ENCODE data around the gene PHF2.

Gene PHF2

GRCh38 chr9:93652604-93653592, 76.5 kb downstream of the PHF2 start:
- no peak for DNase-seq (ENCODE audit: low read depth in 2 of 2)

GRCh38 chr9:93653760-93654159, 77.4 kb downstream of the PHF2 start:
- DNase-seq (ENCODE audit: low read depth in 2 of 2) = no peak

- no peak for DNase-seq (ENCODE audit: low read depth in 2 of 2)
Observed at GRCh38 chr9:93654351-93654961, 78.1 kb downstream of the PHF2 start.

- no peak for DNase-seq (ENCODE audit: low read depth in 2 of 2)
Observed at GRCh38 chr9:93655621-93656425, 79.4 kb downstream of the PHF2 start.

- DNase-seq (ENCODE audit: low read depth in 2 of 2) = no peak
Observed at GRCh38 chr9:93656426-93657239, 80.2 kb downstream of the PHF2 start.

GRCh38 chr9:93657331-93658111, 81.1 kb downstream of the PHF2 start:
- no peak for DNase-seq (ENCODE audit: low read depth in 2 of 2)

GRCh38 chr9:93658184-93658925, 82.0 kb downstream of the PHF2 start:
- DNase-seq (ENCODE audit: low read depth in 2 of 2) = no peak

- DNase-seq (ENCODE audit: low read depth in 2 of 2) = no peak
Observed at GRCh38 chr9:93659044-93659836, 82.9 kb downstream of the PHF2 start.

- no peak for DNase-seq (ENCODE audit: low read depth in 2 of 2)
Observed at GRCh38 chr9:93659837-93660177, 83.4 kb downstream of the PHF2 start.

GRCh38 chr9:93660352-93661046, 84.1 kb downstream of the PHF2 start:
- no peak for DNase-seq (ENCODE audit: low read depth in 2 of 2)

GRCh38 chr9:93661591-93661990, 85.2 kb downstream of the PHF2 start:
- no peak for DNase-seq (ENCODE audit: low read depth in 2 of 2)

- no peak for DNase-seq (ENCODE audit: low read depth in 2 of 2)
Observed at GRCh38 chr9:93662016-93662638, 85.7 kb downstream of the PHF2 start.

- no peak for DNase-seq (ENCODE audit: low read depth in 2 of 2)
Observed at GRCh38 chr9:93662952-93663572, 86.7 kb downstream of the PHF2 start.

- no peak for DNase-seq (ENCODE audit: low read depth in 2 of 2)
Observed at GRCh38 chr9:93663877-93664548, 87.6 kb downstream of the PHF2 start.

GRCh38 chr9:93664549-93665120, 88.3 kb downstream of the PHF2 start:
- no peak for DNase-seq (ENCODE audit: low read depth in 2 of 2)

- no peak for DNase-seq (ENCODE audit: low read depth in 2 of 2)
Observed at GRCh38 chr9:93665128-93665636, 88.8 kb downstream of the PHF2 start.

Data from activated CD8-positive, alpha-beta memory T cell treated with anti-CD3 and anti-CD28 coated beads for 4 hours (primary cell).